ENCODE results near the gene NT5C2. TPM values are rescaled to one million over a fixed set of nuclear protein-coding genes. Genes with fewer than 3 reads are reported as not detected.
"Not testable (repeated sequence)": the region's sequence is repeated elsewhere in the genome, so short reads cannot be mapped to it uniquely, and the experiment has no call there.

NT5C2 gene
- total RNA-seq, 4 donors from 2014 or later = 36.0 to 53.6 (median 40.8) TPM

- WGBS, 2 donors = 46% methylated on average over 16 of the region's 16 CpGs
- no peak overlapping the region for H3K4me3 ChIP-seq (ENCODE audit: low read depth, poor library complexity, severe bottlenecking)
- no peak for TF ChIP-seq POLR2A (IDR thresholded peaks at IDR 0.05)
- TF ChIP-seq CTCF (IDR thresholded peaks at IDR 0.05) = no peak
- intact Hi-C loops (cut with DNase I; ENCODE audit: low total_unique reads) = loop anchor here (5.0 kb wide), 2 partner anchors 152 to 173 kb away; partner anchors contain the start of gene CNNM2
- peak; percentile 28 to 90 for DNase-seq (ENCODE audit: low spot score in 2 of 2)
Observed at GRCh38 chr10:103069453-103070331, 123.4 kb downstream of the NT5C2 start.

GRCh38 chr10:103067956-103068355 lies 125.1 kb downstream of the NT5C2 start:
- intact Hi-C loops (cut with DNase I; ENCODE audit: low total_unique reads) = loop anchor here (5.0 kb wide), 2 partner anchors 151 to 174 kb away; partner anchors contain the start of gene CNNM2
- peak in 1 of 2 donors; percentile 82 for DNase-seq (ENCODE audit: low spot score in 2 of 2)
- WGBS, 2 donors = 88 to 89% methylated on average over 6 of the region's 6 CpGs
- TF ChIP-seq POLR2A (IDR thresholded peaks at IDR 0.05) (no peak), CTCF (IDR thresholded peaks at IDR 0.05) (no peak)
- no peak overlapping the region for H3K4me3 ChIP-seq (ENCODE audit: low read depth, poor library complexity, severe bottlenecking)

- WGBS, 2 donors = 93 to 96% methylated on average over 2 of the region's 2 CpGs
- intact Hi-C loops (cut with DNase I; ENCODE audit: low total_unique reads) = loop anchor here (5.0 kb wide), 2 partner anchors 150 to 175 kb away; partner anchors contain the start of gene CNNM2
Observed at GRCh38 chr10:103067484-103067883, 125.6 kb downstream of the NT5C2 start.

GRCh38 chr10:103067099-103067477 lies 126.0 kb downstream of the NT5C2 start:
- 95 to 97% methylated on average over 4 of the region's 4 CpGs for WGBS, 2 donors
- intact Hi-C loops (cut with DNase I; ENCODE audit: low total_unique reads) = loop anchor here (5.0 kb wide), 2 partner anchors 150 to 175 kb away; partner anchors contain the start of gene CNNM2

More at GRCh38 chr10:103067484-103067883, 125.6 kb downstream of the NT5C2 start:
- no peak overlapping the region for H3K4me3 ChIP-seq (ENCODE audit: low read depth, poor library complexity, severe bottlenecking)
- no peak for TF ChIP-seq CTCF (IDR thresholded peaks at IDR 0.05)
- TF ChIP-seq POLR2A (IDR thresholded peaks at IDR 0.05) = no peak
- no peak for DNase-seq (ENCODE audit: low spot score in 2 of 2)

GRCh38 chr10:103066141-103067098 lies 126.7 kb downstream of the NT5C2 start:
- H3K4me3 ChIP-seq (ENCODE audit: low read depth, poor library complexity, severe bottlenecking) = no peak overlapping the region
- no peak for TF ChIP-seq CTCF (IDR thresholded peaks at IDR 0.05)
- intact Hi-C loops (cut with DNase I; ENCODE audit: low total_unique reads) = loop anchor here (5.0 kb wide), 2 partner anchors 149 to 176 kb away; partner anchors contain the start of gene CNNM2
- peak in 1 of 2 donors; percentile 72 for DNase-seq (ENCODE audit: low spot score in 2 of 2)
- 80 to 88% methylated on average over 16 of the region's 16 CpGs for WGBS, 2 donors

More at GRCh38 chr10:103067099-103067477, 126.0 kb downstream of the NT5C2 start:
- peak in 1 of 2 donors; percentile 72 for DNase-seq (ENCODE audit: low spot score in 2 of 2)
- H3K4me3 ChIP-seq (ENCODE audit: low read depth, poor library complexity, severe bottlenecking) = not testable (repeated sequence)

All from lower leg skin (tissue), 4 donors.